H9 (cell line): ENCODE measurements around the gene APBA3. TPM values are rescaled to one million over a fixed set of nuclear protein-coding genes. Genes with fewer than 3 reads are reported as not detected.

Experiments
- DNase-seq: peaks from one replicate; pipeline ENCODE4 v3.0.0-alpha.2; 2017
- H2AFZ ChIP-seq: one replicate; pipeline ENCODE4 v1.6.1; 2013; ENCODE audit warnings: mild to moderate bottlenecking, low read length, control low read depth, moderate library complexity
- H2AK5ac ChIP-seq: 2 replicates; pipeline ENCODE4 v1.6.1; 2013; ENCODE audit warnings: low read length, control low read depth, mixed read lengths; ENCODE audit not compliant: insufficient read length
- H2BK120ac ChIP-seq: one replicate; pipeline ENCODE4 v1.6.1; 2013; ENCODE audit warnings: low read depth, mild to moderate bottlenecking, low read length, control low read depth, inconsistent platforms; ENCODE audit not compliant: poor library complexity, severe bottlenecking
- H2BK12ac ChIP-seq: 2 replicates; pipeline ENCODE4 v1.6.1; 2013; ENCODE audit warnings: low read length, control low read depth, mixed read lengths, low read depth; ENCODE audit not compliant: insufficient read length
- H2BK15ac ChIP-seq: 2 replicates; pipeline ENCODE4 v1.6.1; 2013; ENCODE audit warnings: low read depth, low read length, control low read depth
- H2BK20ac ChIP-seq: one replicate; pipeline ENCODE4 v1.6.1; 2013; ENCODE audit warnings: low read depth, mild to moderate bottlenecking, low read length, control low read depth, inconsistent platforms; ENCODE audit not compliant: poor library complexity, severe bottlenecking
- H2BK5ac ChIP-seq: 2 replicates; pipeline ENCODE4 v1.6.1; 2013; ENCODE audit warnings: low read length, control low read depth, mixed read lengths; ENCODE audit not compliant: insufficient read length
- H3K14ac ChIP-seq: 2 replicates; pipeline ENCODE4 v1.6.1; 2013; ENCODE audit warnings: low read length, control low read depth; ENCODE audit not compliant: insufficient read depth
- H3K18ac ChIP-seq: 2 replicates; pipeline ENCODE4 v1.6.1; 2013; ENCODE audit warnings: low read depth, mild to moderate bottlenecking, mixed read lengths, low read length, control low read depth; ENCODE audit not compliant: insufficient read length
- H3K23ac ChIP-seq: 2 replicates; pipeline ENCODE4 v1.6.1; 2013; ENCODE audit warnings: low read length, control low read depth, mixed read lengths, low read depth; ENCODE audit not compliant: insufficient read length
- H3K23me2 ChIP-seq: 2 replicates; pipeline ENCODE4 v1.6.1; 2013; ENCODE audit warnings: low read depth, mild to moderate bottlenecking, mixed read lengths, low read length, control low read depth; ENCODE audit not compliant: insufficient read length, poor library complexity, severe bottlenecking
- H3K27ac ChIP-seq: 2 replicates; pipeline ENCODE4 v1.5.1; 2013; ENCODE audit warnings: low read length, control low read depth, mixed read lengths, low read depth; ENCODE audit not compliant: insufficient read length
- H3K27me3 ChIP-seq: 2 replicates; pipeline ENCODE4 v1.6.1; 2013; ENCODE audit warnings: low read length, control low read depth, inconsistent platforms; ENCODE audit not compliant: insufficient read depth
- H3K4ac ChIP-seq: 2 replicates; pipeline ENCODE4 v1.6.1; 2013; ENCODE audit warnings: low read depth, mild to moderate bottlenecking, control low read depth, inconsistent platforms, low read length, moderate library complexity
- H3K4me1 ChIP-seq: 2 replicates; pipeline ENCODE4 v1.6.1; 2013; ENCODE audit warnings: low read length, control low read depth, inconsistent platforms; ENCODE audit not compliant: insufficient read depth
- H3K4me2 ChIP-seq: 2 replicates; pipeline ENCODE4 v1.6.1; 2013; ENCODE audit warnings: low read length, control low read depth, mixed read lengths; ENCODE audit not compliant: insufficient read length, insufficient read depth
- H3K56ac ChIP-seq: 2 replicates; pipeline ENCODE4 v1.6.1; 2013; ENCODE audit warnings: low read depth, mild to moderate bottlenecking, mixed read lengths, low read length, control low read depth; ENCODE audit not compliant: insufficient read length
- H3K79me1 ChIP-seq: 2 replicates; pipeline ENCODE4 v1.6.1; 2013; ENCODE audit warnings: low read depth, mild to moderate bottlenecking, moderate library complexity, low read length, control low read depth, inconsistent platforms; ENCODE audit not compliant: insufficient read depth, poor library complexity, severe bottlenecking
- H3K79me2 ChIP-seq: 2 replicates; pipeline ENCODE4 v1.6.1; 2013; ENCODE audit warnings: low read length, control low read depth, inconsistent platforms; ENCODE audit not compliant: insufficient read depth
- H3K9ac ChIP-seq: 2 replicates; pipeline ENCODE4 v1.6.1; 2013; ENCODE audit warnings: low read length, control low read depth, mixed read lengths; ENCODE audit not compliant: insufficient read length; ENCODE audit errors: extremely low read depth
- H3K9me3 ChIP-seq: one replicate; pipeline ENCODE4 v1.6.1; 2013; ENCODE audit warnings: low read depth, low read length, inconsistent platforms; ENCODE audit not compliant: control insufficient read depth
- H3T11ph ChIP-seq: one replicate; pipeline ENCODE4 v1.6.1; 2013; ENCODE audit warnings: mild to moderate bottlenecking, low read length, control low read depth, inconsistent platforms
- H4K20me1 ChIP-seq: one replicate; pipeline ENCODE4 v1.6.1; 2013; ENCODE audit not compliant: control insufficient read depth, insufficient read length, insufficient read depth
- H4K5ac ChIP-seq: 2 replicates; pipeline ENCODE4 v1.6.1; 2013; ENCODE audit warnings: low read depth, mild to moderate bottlenecking, mixed read lengths, low read length, control low read depth; ENCODE audit not compliant: insufficient read length
- H4K8ac ChIP-seq: replicated peaks from 2 replicates; pipeline ENCODE4 v1.6.1; 2013; ENCODE audit warnings: low read length, control low read depth, mixed read lengths, low read depth; ENCODE audit not compliant: insufficient read length
- H4K91ac ChIP-seq: 2 replicates; pipeline ENCODE4 v1.6.1; 2013; ENCODE audit warnings: low read depth, mild to moderate bottlenecking, moderate library complexity, mixed read lengths, low read length, control low read depth; ENCODE audit not compliant: insufficient read length
- H3K27ac Mint-ChIP-seq, 3 experiments: 2 replicates in 2 of 3; 3 replicates in 1 of 3; pipeline ENCODE4 v1.8.0; 2020 to 2021; ENCODE audit warnings: mixed read lengths in 3 of 3, mild to moderate bottlenecking in 1 of 3, moderate library complexity in 1 of 3
- H3K27me3 Mint-ChIP-seq: 2 replicates; pipeline ENCODE4 v1.8.0; 2021; ENCODE audit warnings: low read depth, mild to moderate bottlenecking, moderate library complexity, mixed read lengths
- H3K36me3 Mint-ChIP-seq, 3 experiments: 2 replicates in 2 of 3; 3 replicates in 1 of 3; pipeline ENCODE4 v1.8.0; 2020 to 2021; ENCODE audit warnings: low read depth in 3 of 3, mixed read lengths in 3 of 3; ENCODE audit not compliant: insufficient read depth in 1 of 3
- H3K4me1 Mint-ChIP-seq, 2 experiments: 2 replicates each; pipeline ENCODE4 v1.8.0; 2020; ENCODE audit warnings: mixed read lengths in 2 of 2
- H3K4me3 Mint-ChIP-seq, 2 experiments: 2 replicates in 1 of 2; 3 replicates in 1 of 2; pipeline ENCODE4 v1.8.0; 2020 to 2021; ENCODE audit warnings: mild to moderate bottlenecking in 2 of 2, mixed read lengths in 2 of 2, moderate library complexity in 1 of 2
- H3K9me3 Mint-ChIP-seq, 2 experiments: 2 replicates in 1 of 2; 3 replicates in 1 of 2; pipeline ENCODE4 v1.8.0; 2020; ENCODE audit warnings: mild to moderate bottlenecking in 2 of 2, mixed read lengths in 2 of 2, moderate library complexity in 1 of 2
- WGBS: extraction: QIAGEN DNeasy Blood & Tissue Kit; methylation state at CpG from one replicate; pipeline ENCODE4 v1.1.7; 2013; ENCODE audit warnings: missing lambda C conversion rate, low lambda C conversion rate, mixed read lengths; ENCODE audit not compliant: insufficient read length; ENCODE audit errors: extremely low coverage; 5-methylcytosine and 5-hydroxymethylcytosine counted together
- total RNA-seq: library from RNA; stranded (reverse); gene quantifications from 2 replicates; pipeline ENCODE4 v1.2.1, GENCODE V29; 2021
- TF ChIP-seq, protein P1 (sequence below): fragments of 200-600 bp; sonication (generic); conservative IDR thresholded peaks from 3 replicates; pipeline ENCODE4 v1.8.0; 2021; ENCODE audit warnings: antibody characterized with exemption, mild to moderate bottlenecking

Gene APBA3
- total RNA-seq, 1 experiment from 2014 or later: 21.8 TPM

DNA sequence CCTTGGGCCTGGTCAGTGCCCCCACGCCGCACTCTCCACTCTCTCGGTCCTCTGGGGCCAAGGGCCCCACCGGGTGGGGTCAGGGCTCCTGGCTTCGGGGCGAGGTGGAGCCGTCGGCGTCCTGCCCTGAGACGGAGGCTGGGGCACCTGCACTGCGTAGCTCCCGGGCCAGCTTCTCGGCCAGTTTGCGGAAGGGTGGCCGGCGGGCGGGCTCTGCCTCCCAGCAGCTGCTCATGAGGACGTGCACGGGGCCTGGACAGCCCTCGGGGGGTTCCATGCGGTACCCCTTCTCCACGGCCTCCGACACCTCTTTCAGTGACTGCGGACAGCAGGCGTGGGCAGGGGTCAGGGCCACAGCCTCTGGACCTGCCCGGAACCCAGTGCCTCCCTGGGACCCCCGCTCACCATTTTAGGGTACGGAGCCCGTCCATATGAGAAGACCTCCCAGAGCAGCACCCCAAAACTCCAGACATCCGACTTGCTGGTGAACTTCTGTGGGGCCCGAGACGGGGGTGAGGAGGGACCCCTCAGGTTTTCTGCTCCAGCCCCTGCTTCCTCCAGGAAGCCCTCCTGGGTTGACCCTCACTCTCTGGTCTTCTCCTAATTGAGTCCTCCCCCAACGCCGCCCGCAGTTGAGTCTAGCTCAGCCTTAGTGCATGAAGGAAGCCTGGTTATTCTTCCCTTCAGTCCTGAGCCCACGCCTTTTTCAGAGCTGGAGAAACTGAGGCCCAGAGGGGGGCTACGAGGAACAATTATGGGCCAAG is 16.8 kb upstream of the APBA3 start:
- Mint-ChIP-seq H3K36me3 (peaks cover 19 to 21% (median 21%) of the 10 kb centered on the region in 3 experiments), H3K9me3 (peaks cover 21 to 23% of the 10 kb centered on the region in 2 experiments), H3K4me3 (no peak overlapping the region), H3K4me1 (peaks cover 0 to 5% of the 10 kb centered on the region in 2 experiments; a peak in 1 of 4 replicates), H3K27ac (no peak overlapping the region), H3K27me3 (peaks cover 15% of the 10 kb centered on the region)
- Histone ChIP-seq H3K27me3 (no peaks in the 10 kb centered on the region), H3T11ph (no peak overlapping the region), H4K91ac (no peak overlapping the region), H3K4ac (no peak overlapping the region), H2AFZ (no peak overlapping the region), H2AK5ac (no peak overlapping the region), H3K27ac (no peak overlapping the region), H3K23me2 (no peaks in the 10 kb centered on the region), H3K79me2 (no peaks in the 10 kb centered on the region), H2BK20ac (no peak overlapping the region), H3K56ac (no peak overlapping the region), H2BK15ac (no peak overlapping the region), H4K5ac (no peak overlapping the region), H2BK5ac (no peak overlapping the region), H3K4me2 (no peak overlapping the region), H3K14ac (no peak overlapping the region), H3K23ac (no peak overlapping the region), H4K20me1 (no peaks in the 10 kb centered on the region), H2BK12ac (no peak overlapping the region), H3K18ac (no peak overlapping the region), H4K8ac (no peak overlapping the region), H2BK120ac (no peak overlapping the region), H3K9ac (no peak overlapping the region), H3K79me1 (no peaks in the 10 kb centered on the region), H3K4me1 (no peaks in the 10 kb centered on the region), H3K9me3 (peaks cover 19% of the 10 kb centered on the region)
- DNase-seq: no peak
- WGBS: no CpG with 5 or more reads among the region's 37 CpGs
- TF ChIP-seq, protein P1, sequence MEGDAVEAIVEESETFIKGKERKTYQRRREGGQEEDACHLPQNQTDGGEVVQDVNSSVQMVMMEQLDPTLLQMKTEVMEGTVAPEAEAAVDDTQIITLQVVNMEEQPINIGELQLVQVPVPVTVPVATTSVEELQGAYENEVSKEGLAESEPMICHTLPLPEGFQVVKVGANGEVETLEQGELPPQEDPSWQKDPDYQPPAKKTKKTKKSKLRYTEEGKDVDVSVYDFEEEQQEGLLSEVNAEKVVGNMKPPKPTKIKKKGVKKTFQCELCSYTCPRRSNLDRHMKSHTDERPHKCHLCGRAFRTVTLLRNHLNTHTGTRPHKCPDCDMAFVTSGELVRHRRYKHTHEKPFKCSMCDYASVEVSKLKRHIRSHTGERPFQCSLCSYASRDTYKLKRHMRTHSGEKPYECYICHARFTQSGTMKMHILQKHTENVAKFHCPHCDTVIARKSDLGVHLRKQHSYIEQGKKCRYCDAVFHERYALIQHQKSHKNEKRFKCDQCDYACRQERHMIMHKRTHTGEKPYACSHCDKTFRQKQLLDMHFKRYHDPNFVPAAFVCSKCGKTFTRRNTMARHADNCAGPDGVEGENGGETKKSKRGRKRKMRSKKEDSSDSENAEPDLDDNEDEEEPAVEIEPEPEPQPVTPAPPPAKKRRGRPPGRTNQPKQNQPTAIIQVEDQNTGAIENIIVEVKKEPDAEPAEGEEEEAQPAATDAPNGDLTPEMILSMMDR: no peak
